ENCODE data around the gene STEAP3. TPM values are rescaled to one million over a fixed set of nuclear protein-coding genes. Genes with fewer than 3 reads are reported as not detected.

The STEAP3 gene
- total RNA-seq, 2 donors from 2014 or later: 18.9 to 25.4 TPM

- 75 to 78% methylated on average over 5 of the region's 5 CpGs for whole genome bisulfite sequencing, 2 donors
- TF ChIP-seq, protein P1, sequence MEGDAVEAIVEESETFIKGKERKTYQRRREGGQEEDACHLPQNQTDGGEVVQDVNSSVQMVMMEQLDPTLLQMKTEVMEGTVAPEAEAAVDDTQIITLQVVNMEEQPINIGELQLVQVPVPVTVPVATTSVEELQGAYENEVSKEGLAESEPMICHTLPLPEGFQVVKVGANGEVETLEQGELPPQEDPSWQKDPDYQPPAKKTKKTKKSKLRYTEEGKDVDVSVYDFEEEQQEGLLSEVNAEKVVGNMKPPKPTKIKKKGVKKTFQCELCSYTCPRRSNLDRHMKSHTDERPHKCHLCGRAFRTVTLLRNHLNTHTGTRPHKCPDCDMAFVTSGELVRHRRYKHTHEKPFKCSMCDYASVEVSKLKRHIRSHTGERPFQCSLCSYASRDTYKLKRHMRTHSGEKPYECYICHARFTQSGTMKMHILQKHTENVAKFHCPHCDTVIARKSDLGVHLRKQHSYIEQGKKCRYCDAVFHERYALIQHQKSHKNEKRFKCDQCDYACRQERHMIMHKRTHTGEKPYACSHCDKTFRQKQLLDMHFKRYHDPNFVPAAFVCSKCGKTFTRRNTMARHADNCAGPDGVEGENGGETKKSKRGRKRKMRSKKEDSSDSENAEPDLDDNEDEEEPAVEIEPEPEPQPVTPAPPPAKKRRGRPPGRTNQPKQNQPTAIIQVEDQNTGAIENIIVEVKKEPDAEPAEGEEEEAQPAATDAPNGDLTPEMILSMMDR (IDR thresholded peaks at IDR 0.05): peak in 1 of 7 experiments; percentile 4
- TF ChIP-seq POLR2A (IDR thresholded peaks at IDR 0.05): no peak
- H3K27me3 ChIP-seq: no peaks in the 10 kb centered on the region
- no peak for ATAC-seq
- H3K4me3 ChIP-seq: no peak overlapping the region
- no peaks in the 10 kb centered on the region for H3K36me3 ChIP-seq (replicated peaks in 1 of 2; ENCODE audit: insufficient read depth in 1 of 2, low read depth in 2 of 2)
- DNase-seq: no peak
- peaks cover 49% of the 10 kb centered on the region for H3K4me1 ChIP-seq
- intact Hi-C loops (cut with DNase I): no loop called here
- no peak overlapping the region for H3K27ac ChIP-seq
- H3K9me3 ChIP-seq: no peaks in the 10 kb centered on the region
Measured at GRCh38 chr2:119311371-119311770, 87.7 kb downstream of the STEAP3 start.

DNA sequence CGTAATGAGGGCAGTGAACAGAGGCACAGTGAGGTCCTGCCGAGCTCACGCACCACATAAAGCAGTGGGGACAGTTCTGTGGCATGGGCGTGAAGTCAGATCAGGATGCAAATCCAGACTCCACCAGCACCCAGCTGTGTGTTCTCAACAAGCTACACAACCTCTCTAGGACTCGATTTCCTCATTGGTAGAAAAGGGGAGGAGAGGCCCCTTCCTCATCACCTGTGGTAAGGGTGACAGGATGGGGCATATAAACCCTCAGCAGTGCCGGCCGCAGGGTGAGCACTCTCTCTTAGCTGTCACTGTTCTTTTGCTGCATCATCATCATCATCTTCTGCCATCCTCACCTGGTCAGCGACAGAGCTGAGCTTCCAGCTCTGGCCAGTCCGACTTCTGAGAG, 88.2 kb downstream of the STEAP3 start:
- Histone ChIP-seq H3K27me3 (no peaks in the 10 kb centered on the region), H3K4me3 (no peak overlapping the region), H3K4me1 (peaks cover 48% of the 10 kb centered on the region), H3K27ac (peak overlapping the region in 1 of 4 donors; percentile 57), H3K36me3 (replicated peaks in 1 of 2; ENCODE audit: insufficient read depth in 1 of 2, low read depth in 2 of 2) (no peaks in the 10 kb centered on the region), H3K9me3 (no peaks in the 10 kb centered on the region)
- no peak for TF ChIP-seq POLR2A (IDR thresholded peaks at IDR 0.05)
- TF ChIP-seq, protein P1 (IDR thresholded peaks at IDR 0.05): no peak
- ATAC-seq: no peak
- whole genome bisulfite sequencing, 2 donors: 88 to 94% methylated on average over 9 of the region's 9 CpGs
- no peak for DNase-seq
- intact Hi-C loops (cut with DNase I): no loop called here

Other genes starting within 250 kb of the STEAP3 start
- gene C1QL2, start 65.1 kb upstream of the STEAP3 start, total RNA-seq: 1 to 10 TPM in 1 of 2 donors, not detected in 1; 1.0 TPM
- gene C2orf76, start 143.0 kb downstream of the STEAP3 start, total RNA-seq: 10 to 100 TPM; 12.5 to 52.4 TPM
- 10 to 100 TPM; 51.4 to 62.8 TPM for gene DBI, start 143.1 kb downstream of the STEAP3 start, total RNA-seq
- gene TMEM37, start 208.0 kb downstream of the STEAP3 start, total RNA-seq: 10 to 100 TPM; 19.1 to 22.1 TPM

Measured in body of pancreas (tissue), 4 donors.